ENCODE results near the gene MLST8. TPM values are rescaled to one million over a fixed set of nuclear protein-coding genes. Genes with fewer than 3 reads are reported as not detected.

The MLST8 gene
- total and polyA plus RNA-seq, 2 experiments from 2014 or later = 100.0 to 117 TPM

- Histone ChIP-seq H3K9me3 (ENCODE audit: low read depth) (no peaks in the 10 kb centered on the region), H3K27me3 (no peaks in the 10 kb centered on the region), H3K36me3 (peaks cover 16% of the 10 kb centered on the region), H3K4me1 (ENCODE audit: low read depth) (no peaks in the 10 kb centered on the region), H3K4me3 (no peak overlapping the region), H3K27ac (no peak overlapping the region)
- TF ChIP-seq CTCF (IDR thresholded peaks at IDR 0.05; ENCODE audit: low read depth, low read length) = no peak
- no peak for DNase-seq (ENCODE audit: low read depth in 1 of 2, low spot score in 1 of 2)
These were observed 39.9 kb downstream of the MLST8 start for GRCh38 chr16:2244926-2245795.

GRCh38 chr16:2246301-2246885, 41.1 kb downstream of the MLST8 start:
- no peak for DNase-seq (ENCODE audit: low read depth in 1 of 2, low spot score in 1 of 2)
- TF ChIP-seq CTCF (IDR thresholded peaks at IDR 0.05; ENCODE audit: low read depth, low read length) = no peak
- Histone ChIP-seq H3K4me3 (no peak overlapping the region), H3K36me3 (peaks cover 16% of the 10 kb centered on the region), H3K9me3 (ENCODE audit: low read depth) (no peaks in the 10 kb centered on the region), H3K4me1 (ENCODE audit: low read depth) (no peaks in the 10 kb centered on the region), H3K27ac (no peak overlapping the region), H3K27me3 (no peaks in the 10 kb centered on the region)

- Histone ChIP-seq H3K27me3 (no peaks in the 10 kb centered on the region), H3K27ac (peak overlapping the region; percentile 94), H3K9me3 (ENCODE audit: low read depth) (no peaks in the 10 kb centered on the region), H3K36me3 (peaks cover 30% of the 10 kb centered on the region), H3K4me1 (ENCODE audit: low read depth) (peaks cover 8% of the 10 kb centered on the region), H3K4me3 (peak overlapping the region; percentile 88)
- no peak for TF ChIP-seq CTCF (IDR thresholded peaks at IDR 0.05; ENCODE audit: low read depth, low read length)
- DNase-seq (ENCODE audit: low read depth in 1 of 2, low spot score in 1 of 2) = peak in 1 of 2 donors; percentile 10
These were observed 45.5 kb downstream of the MLST8 start for GRCh38 chr16:2250652-2251295.

GRCh38 chr16:2251296-2252111, 46.2 kb downstream of the MLST8 start, which contains the start of gene ECI1:
ECI1 (minus strand) TSS chr16:2251587; CDS start chr16:2251566, 21 bp downstream.
- peaks cover 8% of the 10 kb centered on the region for H3K4me1 ChIP-seq (ENCODE audit: low read depth)
- peaks cover 35% of the 10 kb centered on the region for H3K36me3 ChIP-seq
- no peaks in the 10 kb centered on the region for H3K9me3 ChIP-seq (ENCODE audit: low read depth)

More at GRCh38 chr16:2251296-2252111, 46.2 kb downstream of the MLST8 start, which contains the start of gene ECI1:
- DNase-seq (ENCODE audit: low read depth in 1 of 2, low spot score in 1 of 2) = peak; percentile 97 to 98
- TF ChIP-seq CTCF (IDR thresholded peaks at IDR 0.05; ENCODE audit: low read depth, low read length) = peak; percentile 57
- Histone ChIP-seq H3K27me3 (no peaks in the 10 kb centered on the region), H3K27ac (peak within 1 kb of the TSS; percentile 94), H3K4me3 (peak within 1 kb of the TSS; percentile 88)

Data from cardiac muscle cell (in vitro differentiated cells and primary cell).